ENCODE data around the gene CDH23.

- TF ChIP-seq CTCF (IDR thresholded peaks at IDR 0.05 in 2 of 3, conservative IDR thresholded peaks at IDR 0.05 in 1 of 3; ENCODE audit: control insufficient read depth in 2 of 3, extremely low read depth in 1 of 3, insufficient read depth in 1 of 3, low read depth in 3 of 3, low read length in 3 of 3) (no peak), BCL11A (IDR thresholded peaks at IDR 0.05; ENCODE audit: low read depth, low read length) (no peak), POU2F2 (IDR thresholded peaks at IDR 0.05; ENCODE audit: borderline replicate concordance, low read depth, low read length) (no peak), HDGF (IDR thresholded peaks at IDR 0.05) (no peak), USF2 (IDR thresholded peaks at IDR 0.05; ENCODE audit: borderline replicate concordance, low read depth, low read length) (no peak), POLR2AphosphoS2 (IDR thresholded peaks at IDR 0.05; ENCODE audit: low read depth, low read length) (no peak), BCL3 (IDR thresholded peaks at IDR 0.05; ENCODE audit: borderline replicate concordance, insufficient read depth, low read depth, low read length, poor library complexity, severe bottlenecking) (no peak), ZNF592 (IDR thresholded peaks at IDR 0.05) (no peak), TCF3 (IDR thresholded peaks at IDR 0.05; ENCODE audit: borderline replicate concordance, insufficient read depth, low read depth, low read length) (no peak)
Measured at GRCh38 chr10:71584902-71585563, 188.3 kb downstream of the CDH23 start.

Measured in GM12878 (cell line).